HepG2 (cell line): ENCODE data around the gene NAPB. TPM values are rescaled to one million over a fixed set of nuclear protein-coding genes. Genes with fewer than 3 reads are reported as not detected.
A peak's percentile ranks its signal among the peaks of the same experiment; 100 is the strongest.

Experiments
- CENPBD1 ChIP-seq: sonication (generic); formaldehyde crosslinking; IDR thresholded peaks from 2 replicates; pipeline ENCODE4 v1.8.0; 2022; ENCODE audit warnings: missing genetic modification reagents, low read depth, mild to moderate bottlenecking, borderline replicate concordance
- ELF3 ChIP-seq: IDR thresholded peaks from 2 replicates; pipeline ENCODE4 v1.6.1; 2016; ENCODE audit warnings: missing genetic modification reagents, missing compliant biosample characterization
- GZF1 ChIP-seq: sonication (generic); formaldehyde crosslinking; IDR thresholded peaks from 2 replicates; pipeline ENCODE4 v1.5.1; 2020; ENCODE audit warnings: mild to moderate bottlenecking, missing genetic modification reagents
- IRX3 ChIP-seq: sonication (generic); formaldehyde crosslinking; IDR thresholded peaks from 2 replicates; pipeline ENCODE4 v1.8.1; 2023; ENCODE audit warnings: mild to moderate bottlenecking, low read depth, missing genetic modification reagents, borderline replicate concordance
- MBNL3 ChIP-seq: fragments of 250-450 bp; sonication (Bioruptor Pico); conservative IDR thresholded peaks from 2 replicates; pipeline ENCODE4 v1.8.0; 2022; ENCODE audit warnings: mild to moderate bottlenecking, inconsistent platforms
- MLXIP ChIP-seq: sonication (generic); formaldehyde crosslinking; IDR thresholded peaks from 2 replicates; pipeline ENCODE4 v1.9.0; 2021; ENCODE audit warnings: missing genetic modification reagents, borderline replicate concordance
- NR3C1 ChIP-seq: sonication (generic); formaldehyde crosslinking; IDR thresholded peaks from 2 replicates; pipeline ENCODE4 v1.4.0; 2020; ENCODE audit warnings: missing genetic modification reagents
- SMAD1 ChIP-seq: sonication (generic); formaldehyde crosslinking; IDR thresholded peaks from 2 replicates; pipeline ENCODE4 v1.4.0; 2020; ENCODE audit warnings: missing genetic modification reagents, low read depth, mild to moderate bottlenecking, borderline replicate concordance
- ZKSCAN1 ChIP-seq: fragments of 150-350 bp; IDR thresholded peaks from 2 replicates; pipeline ENCODE4 v1.6.1; 2014; ENCODE audit warnings: low read length
- ZNF101 ChIP-seq: sonication (generic); formaldehyde crosslinking; IDR thresholded peaks from 2 replicates; pipeline ENCODE4 v1.4.0; 2020; ENCODE audit warnings: mild to moderate bottlenecking, low read depth, missing genetic modification reagents, borderline replicate concordance
- ZNF557 ChIP-seq: sonication (generic); formaldehyde crosslinking; IDR thresholded peaks from 2 replicates; pipeline ENCODE4 v1.4.0; 2020; ENCODE audit warnings: missing genetic modification reagents
- ZNF567 ChIP-seq: sonication (generic); formaldehyde crosslinking; IDR thresholded peaks from 2 replicates; pipeline ENCODE4 v1.8.1; 2023; ENCODE audit warnings: mild to moderate bottlenecking, missing genetic modification reagents, borderline replicate concordance
- ZNF569 ChIP-seq: sonication (generic); formaldehyde crosslinking; IDR thresholded peaks from 2 replicates; pipeline ENCODE4 v1.5.0; 2020; ENCODE audit warnings: mild to moderate bottlenecking, missing genetic modification reagents, moderate library complexity, borderline replicate concordance
- ZNF616 ChIP-seq: sonication (generic); formaldehyde crosslinking; IDR thresholded peaks from 2 replicates; pipeline ENCODE4 v1.5.0; 2020; ENCODE audit warnings: low read depth, mild to moderate bottlenecking, missing genetic modification reagents
- ZNF652 ChIP-seq: IDR thresholded peaks from 2 replicates; pipeline ENCODE4 v1.6.1; 2016; ENCODE audit warnings: low read depth, borderline replicate concordance
- polyA plus RNA-seq, 8 experiments: library from polyadenylated mRNA; depleted of rRNA in 3 of 8; stranded (reverse) in 7 of 8; unstranded in 1 of 8; fragments of >200 nt; fragmentation: Illumina TruSeq in 4 of 8; extraction: Trizol in 4 of 8; gene quantifications; 2 replicates each; pipeline versions ENCODE4 v1.2.1 to v1.2.3, GENCODE V29; 2011 to 2016; ENCODE audit warnings: low read depth in 4 of 8, missing spikeins in 1 of 8, mixed read lengths in 1 of 8; ENCODE audit not compliant: insufficient read depth in 1 of 8
- total RNA-seq, 5 experiments: library from RNA; depleted of rRNA; stranded (reverse); fragments of >200 nt; fragmentation: Illumina TruSeq; extraction: Trizol; gene quantifications; 2 replicates each; pipeline ENCODE4 v1.2.3, GENCODE V29; 2016; ENCODE audit warnings: low read depth in 1 of 5
- TF ChIP-seq, protein P1 (sequence below): sonication (generic); formaldehyde crosslinking; IDR thresholded peaks from 2 replicates; pipeline ENCODE4 v1.8.0; 2023; ENCODE audit warnings: mild to moderate bottlenecking, missing genetic modification reagents
- TF ChIP-seq, protein P2 (sequence below): sonication (generic); formaldehyde crosslinking; conservative IDR thresholded peaks from 2 replicates; pipeline ENCODE4 v1.4.0; 2020; ENCODE audit warnings: mild to moderate bottlenecking, missing genetic modification reagents, moderate library complexity
- TF ChIP-seq, protein P3 (sequence below): sonication (generic); formaldehyde crosslinking; IDR thresholded peaks from 2 replicates; pipeline ENCODE4 v1.5.1; 2020; ENCODE audit warnings: mild to moderate bottlenecking, missing genetic modification reagents, borderline replicate concordance

NAPB gene
- total and polyA plus RNA-seq, 2 of the 13 experiments (the other 11 are each of a cell fraction or from before 2014, with no cell fraction given): 15.2 to 16.1 TPM

GRCh38 chr20:23361476-23362391 lies 59.6 kb downstream of the NAPB start, which contains the start of gene GZF1 (continued):
- TF ChIP-seq, protein P1, sequence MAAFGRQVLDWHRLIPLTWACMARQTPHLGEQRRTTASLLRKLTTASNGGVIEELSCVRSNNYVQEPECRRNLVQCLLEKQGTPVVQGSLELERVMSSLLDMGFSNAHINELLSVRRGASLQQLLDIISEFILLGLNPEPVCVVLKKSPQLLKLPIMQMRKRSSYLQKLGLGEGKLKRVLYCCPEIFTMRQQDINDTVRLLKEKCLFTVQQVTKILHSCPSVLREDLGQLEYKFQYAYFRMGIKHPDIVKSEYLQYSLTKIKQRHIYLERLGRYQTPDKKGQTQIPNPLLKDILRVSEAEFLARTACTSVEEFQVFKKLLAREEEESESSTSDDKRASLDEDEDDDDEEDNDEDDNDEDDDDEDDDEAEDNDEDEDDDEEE (CRISPR knock-in tag): peak; percentile 99
- TF ChIP-seq SMAD1 (CRISPR knock-in tag) (peak; percentile 98), GZF1 (CRISPR knock-in tag) (peak; percentile 78; the same call in 1 of the 2 replicates), ZNF567 (peak; percentile 99; the same call in 1 of the 2 replicates), ZKSCAN1 (peak; percentile 65; the same call in 1 of the 2 replicates), ELF3 (CRISPR knock-in tag) (peak; percentile 98), ZNF569 (peak; percentile 69; the same call in 1 of the 2 replicates), ZNF616 (CRISPR knock-in tag) (no peak; the same call in none of the 2 replicates), MBNL3 (CRISPR knock-in tag) (no peak), CENPBD1 (peak; percentile 71; the same call in 1 of the 2 replicates), MLXIP (peak; percentile 50; the same call in 1 of the 2 replicates), IRX3 (peak; percentile 18; the same call in 1 of the 2 replicates), ZNF101 (CRISPR knock-in tag) (no peak), ZNF557 (CRISPR knock-in tag) (peak; percentile 96), NR3C1 (CRISPR knock-in tag) (peak; percentile 94), ZNF652 (CRISPR knock-in tag) (peak; percentile 59; the same call in 1 of the 2 replicates)
- TF ChIP-seq, protein P2, sequence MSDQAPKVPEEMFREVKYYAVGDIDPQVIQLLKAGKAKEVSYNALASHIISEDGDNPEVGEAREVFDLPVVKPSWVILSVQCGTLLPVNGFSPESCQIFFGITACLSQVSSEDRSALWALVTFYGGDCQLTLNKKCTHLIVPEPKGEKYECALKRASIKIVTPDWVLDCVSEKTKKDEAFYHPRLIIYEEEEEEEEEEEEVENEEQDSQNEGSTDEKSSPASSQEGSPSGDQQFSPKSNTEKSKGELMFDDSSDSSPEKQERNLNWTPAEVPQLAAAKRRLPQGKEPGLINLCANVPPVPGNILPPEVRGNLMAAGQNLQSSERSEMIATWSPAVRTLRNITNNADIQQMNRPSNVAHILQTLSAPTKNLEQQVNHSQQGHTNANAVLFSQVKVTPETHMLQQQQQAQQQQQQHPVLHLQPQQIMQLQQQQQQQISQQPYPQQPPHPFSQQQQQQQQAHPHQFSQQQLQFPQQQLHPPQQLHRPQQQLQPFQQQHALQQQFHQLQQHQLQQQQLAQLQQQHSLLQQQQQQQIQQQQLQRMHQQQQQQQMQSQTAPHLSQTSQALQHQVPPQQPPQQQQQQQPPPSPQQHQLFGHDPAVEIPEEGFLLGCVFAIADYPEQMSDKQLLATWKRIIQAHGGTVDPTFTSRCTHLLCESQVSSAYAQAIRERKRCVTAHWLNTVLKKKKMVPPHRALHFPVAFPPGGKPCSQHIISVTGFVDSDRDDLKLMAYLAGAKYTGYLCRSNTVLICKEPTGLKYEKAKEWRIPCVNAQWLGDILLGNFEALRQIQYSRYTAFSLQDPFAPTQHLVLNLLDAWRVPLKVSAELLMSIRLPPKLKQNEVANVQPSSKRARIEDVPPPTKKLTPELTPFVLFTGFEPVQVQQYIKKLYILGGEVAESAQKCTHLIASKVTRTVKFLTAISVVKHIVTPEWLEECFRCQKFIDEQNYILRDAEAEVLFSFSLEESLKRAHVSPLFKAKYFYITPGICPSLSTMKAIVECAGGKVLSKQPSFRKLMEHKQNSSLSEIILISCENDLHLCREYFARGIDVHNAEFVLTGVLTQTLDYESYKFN: peak; percentile 80
- TF ChIP-seq, protein P3, sequence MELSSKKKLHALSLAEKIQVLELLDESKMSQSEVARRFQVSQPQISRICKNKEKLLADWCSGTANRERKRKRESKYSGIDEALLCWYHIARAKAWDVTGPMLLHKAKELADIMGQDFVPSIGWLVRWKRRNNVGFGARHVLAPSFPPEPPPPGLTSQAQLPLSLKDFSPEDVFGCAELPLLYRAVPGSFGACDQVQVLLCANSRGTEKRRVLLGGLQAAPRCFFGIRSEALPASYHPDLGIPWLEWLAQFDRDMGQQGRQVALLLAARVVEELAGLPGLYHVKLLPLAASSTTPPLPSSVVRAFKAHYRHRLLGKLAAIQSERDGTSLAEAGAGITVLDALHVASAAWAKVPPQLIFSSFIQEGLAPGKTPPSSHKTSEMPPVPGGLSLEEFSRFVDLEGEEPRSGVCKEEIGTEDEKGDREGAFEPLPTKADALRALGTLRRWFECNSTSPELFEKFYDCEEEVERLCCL (CRISPR knock-in tag): peak; percentile 88
